NCI-H2227 (cell line): ENCODE measurements around the gene ATP5F1E.
"Not testable (repeated sequence)": the region's sequence is repeated elsewhere in the genome, so short reads cannot be mapped to it uniquely, and the experiment has no call there.

Experiments
- DNase-seq: peaks from one replicate; lab custom pipeline; 2025; ENCODE audit not compliant: unreplicated experiment; lab: John Stamatoyannopoulos, UW

The ATP5F1E gene

DNA sequence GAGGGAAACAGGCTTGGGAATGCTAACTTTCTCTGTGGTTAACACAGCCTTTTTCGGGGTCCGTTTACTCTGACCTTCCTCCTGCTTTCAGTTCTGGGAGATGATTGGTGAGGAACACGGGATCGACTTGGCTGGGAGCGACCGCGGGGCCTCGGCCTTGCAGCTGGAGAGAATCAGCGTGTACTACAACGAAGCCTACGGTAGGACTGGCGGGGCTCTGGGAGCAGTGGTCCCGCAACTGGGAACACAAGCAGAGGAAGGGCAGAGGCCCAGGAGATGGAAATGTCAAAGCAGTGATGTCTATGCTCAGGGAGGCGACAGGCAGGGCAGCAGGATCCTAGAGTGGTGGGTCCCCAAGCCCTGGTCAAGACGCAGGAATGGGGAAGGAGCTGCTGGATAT, 9.4 kb downstream of the ATP5F1E start:
- DNase-seq: no peak

DNA sequence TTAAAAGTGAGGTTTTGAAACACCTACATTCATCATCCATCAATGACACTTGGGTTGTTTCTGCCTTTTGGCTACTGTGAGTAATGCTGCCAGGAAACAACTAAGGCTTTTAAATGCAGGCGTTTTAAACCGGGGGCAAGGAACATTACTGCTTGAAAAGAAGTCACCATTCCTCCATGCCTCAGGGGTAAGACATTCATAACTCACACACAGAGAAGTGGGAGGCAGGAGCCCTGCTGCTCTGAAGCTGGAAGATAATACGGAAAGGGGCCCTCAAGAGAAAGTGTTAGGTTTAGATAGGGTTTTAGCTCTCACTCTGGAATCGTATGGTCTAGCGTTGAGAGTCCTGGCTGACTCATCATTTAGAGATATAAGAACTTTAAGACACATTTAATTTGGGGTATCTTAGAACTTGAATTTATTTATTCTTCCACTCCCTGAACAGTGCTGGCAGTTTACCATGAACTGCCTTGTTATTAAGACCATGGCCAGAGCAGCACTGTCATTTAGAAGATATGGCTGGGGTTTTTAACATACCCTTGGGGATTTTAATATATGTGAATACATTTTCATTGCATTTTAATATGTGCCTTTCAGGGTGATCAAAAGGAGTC, 11.1 kb downstream of the ATP5F1E start:
- peak; percentile 20 for DNase-seq

GRCh38 chr20:59019217-59019616, 12.9 kb downstream of the ATP5F1E start, which contains the start of gene TUBB1:
Gene TUBB1 (plus strand): TSS chr20:59019429. CDS start chr20:59019523, 94 bp downstream.
- no peak for DNase-seq

DNA sequence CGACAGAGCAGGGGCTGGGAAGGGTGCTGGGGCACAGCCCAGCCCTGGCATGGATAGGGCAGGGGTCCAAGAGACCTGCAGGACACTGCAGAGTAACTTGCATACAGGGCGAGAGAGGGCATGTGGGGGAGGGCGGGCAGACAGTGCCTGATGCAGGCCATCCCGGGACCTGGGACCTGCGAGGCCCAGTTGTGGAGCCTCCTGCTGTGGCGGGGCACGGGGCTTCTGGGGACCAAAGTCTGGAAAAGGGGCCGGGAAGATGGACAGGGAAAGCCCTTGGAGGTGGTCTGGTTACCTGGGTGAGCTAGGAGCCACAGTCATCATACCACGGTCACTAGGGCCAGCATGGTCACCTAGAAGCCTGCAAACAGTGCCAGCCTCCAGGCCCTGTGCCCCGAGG, 13.3 kb downstream of the ATP5F1E start:
- no peak for DNase-seq

- no peak for DNase-seq
Measured at GRCh38 chr20:59017493-59018231, 14.5 kb downstream of the ATP5F1E start.

DNA sequence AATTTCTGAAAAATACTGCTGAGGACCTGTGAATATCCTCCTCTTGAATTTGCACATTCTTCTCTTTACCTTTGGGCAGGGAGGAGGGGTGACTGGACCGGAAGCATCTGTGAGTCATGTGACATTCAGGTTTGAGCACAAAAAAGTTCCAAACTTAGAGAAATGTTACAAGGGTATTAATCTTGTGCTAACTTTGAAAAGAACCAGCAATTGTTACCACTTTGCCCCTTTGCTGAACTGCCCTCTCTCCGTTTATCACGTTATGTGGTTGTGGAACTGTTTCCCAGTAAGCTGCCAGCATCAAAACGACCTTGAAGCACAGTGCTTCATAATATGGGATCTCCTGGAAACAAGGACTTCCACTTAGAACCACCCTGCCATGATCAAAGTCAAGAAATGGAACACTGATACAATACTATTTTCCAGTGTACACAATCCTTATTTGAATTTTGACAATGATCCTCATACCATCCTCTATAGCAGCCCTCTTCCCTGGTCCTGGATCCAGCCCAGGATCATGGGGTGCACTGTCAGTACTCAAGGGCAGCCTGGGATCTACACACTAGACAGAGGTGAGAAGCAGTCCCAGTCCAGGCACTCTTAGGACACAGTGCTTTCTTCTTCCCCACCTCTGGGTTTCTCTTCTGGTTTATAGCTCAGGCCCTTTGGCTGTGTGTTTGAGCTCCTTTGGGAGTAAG, 15.2 kb downstream of the ATP5F1E start:
- no peak for DNase-seq

- no peak for DNase-seq
Measured at GRCh38 chr20:59015812-59016711, 16.1 kb downstream of the ATP5F1E start.

DNA sequence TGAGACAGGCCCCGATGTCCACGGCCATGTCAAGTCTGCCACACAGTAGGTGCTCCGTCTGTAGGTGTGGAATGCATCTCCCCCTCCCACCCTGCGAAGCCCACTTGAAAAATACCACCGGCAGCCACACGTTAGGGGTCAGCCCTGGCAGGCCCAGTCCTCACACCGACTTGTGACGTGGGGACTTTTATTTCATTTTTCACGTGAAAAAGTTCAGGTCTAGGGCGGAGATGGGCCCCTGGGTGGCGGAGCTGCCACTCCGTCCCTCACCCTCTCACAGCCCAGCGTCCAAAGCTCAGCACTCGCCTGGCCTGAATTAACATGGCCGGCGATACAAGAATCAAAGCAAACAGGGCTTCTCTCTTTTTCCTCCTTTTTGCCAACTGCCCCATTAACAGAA, 16.7 kb downstream of the ATP5F1E start:
- no peak for DNase-seq

DNA sequence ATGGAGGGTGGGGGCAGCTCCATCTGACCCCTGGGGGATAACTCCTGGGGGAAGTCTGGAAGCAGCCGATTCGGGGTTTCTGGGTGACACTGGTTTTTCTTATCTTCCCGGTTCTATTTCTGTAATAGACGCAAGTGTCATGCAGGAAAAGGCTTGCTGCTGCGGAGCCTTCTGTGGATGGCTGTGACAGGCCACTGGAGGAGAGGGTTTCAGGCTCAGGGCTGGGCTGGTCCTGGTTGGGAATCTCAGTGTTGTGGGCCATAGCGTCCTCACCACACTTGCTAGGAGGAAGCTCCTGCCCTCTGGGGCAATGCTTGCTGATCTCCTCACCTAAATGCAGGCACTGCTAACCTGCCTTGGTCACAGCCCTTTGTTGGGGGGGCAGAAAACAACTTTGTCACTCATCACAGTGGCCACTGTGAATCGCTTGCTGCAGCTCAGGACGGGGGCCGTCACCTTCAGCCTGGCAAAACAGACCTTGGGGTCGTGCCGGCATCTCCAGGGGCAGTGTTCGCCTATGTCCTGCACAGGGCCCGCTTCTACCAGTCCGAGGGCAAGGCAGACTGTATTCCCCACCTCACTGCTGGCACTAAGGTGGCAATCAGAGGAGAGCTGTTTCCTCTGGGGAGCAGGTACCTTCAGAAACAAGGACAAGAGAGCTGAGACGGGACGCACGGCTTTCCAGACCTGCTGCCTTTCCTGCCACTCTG, 17.3 kb downstream of the ATP5F1E start:
- DNase-seq: no peak

GRCh38 chr20:59013959-59014608, 18.1 kb downstream of the ATP5F1E start:
- DNase-seq: no peak

GRCh38 chr20:59013031-59013951, 18.8 kb downstream of the ATP5F1E start:
- DNase-seq: no peak

- DNase-seq: not testable (repeated sequence)
Measured at GRCh38 chr20:59011874-59012157, 20.3 kb downstream of the ATP5F1E start.

- DNase-seq: no peak
Measured at GRCh38 chr20:59010995-59011873, 20.9 kb downstream of the ATP5F1E start.

- DNase-seq: no peak
Measured at GRCh38 chr20:59010321-59010994, 21.7 kb downstream of the ATP5F1E start.

GRCh38 chr20:59008715-59009336, 23.3 kb downstream of the ATP5F1E start:
- no peak for DNase-seq

GRCh38 chr20:59007665-59008511, 24.2 kb downstream of the ATP5F1E start:
- no peak for DNase-seq
